CD14-positive monocyte (primary cell): Measurements from ENCODE around the gene ARFGEF2. TPM values are rescaled to one million over a fixed set of nuclear protein-coding genes. Genes with fewer than 3 reads are reported as not detected.

Source experiments
- DNase-seq, 3 donors: peaks; one replicate each; pipeline ENCODE4 v3.0.0-alpha.2; 2011 to 2022
- H2AFZ ChIP-seq: 2 replicates; pipeline ENCODE4 v1.6.0; 2012; ENCODE audit warnings: mild to moderate bottlenecking, low read depth, low read length, inconsistent platforms; ENCODE audit not compliant: insufficient read depth, poor library complexity, severe bottlenecking
- H3K27ac ChIP-seq, 2 donors: 1 replicate in 1 of 2; 2 replicates in 1 of 2; pipeline ENCODE4 v1.5.1; 2012 to 2013; ENCODE audit warnings: low read length in 2 of 2, control low read depth in 1 of 2, inconsistent platforms in 1 of 2, low read depth in 1 of 2, mild to moderate bottlenecking in 1 of 2
- H3K27me3 ChIP-seq, 2 donors: one replicate each; pipeline versions ENCODE4 v1.6.0 to v1.6.1; 2011 to 2013; ENCODE audit warnings: low read length in 2 of 2; ENCODE audit not compliant: control insufficient read depth in 2 of 2, insufficient read depth in 2 of 2
- H3K36me3 ChIP-seq, 2 donors: replicated peaks in 1 of 2; 1 replicate in 1 of 2; 2 replicates in 1 of 2; pipeline versions ENCODE4 v1.5.1 to v1.6.1; 2012 to 2013; ENCODE audit warnings: low read length in 2 of 2, control low read depth in 1 of 2, inconsistent platforms in 1 of 2, mild to moderate bottlenecking in 1 of 2; ENCODE audit not compliant: insufficient read depth in 2 of 2, control insufficient read depth in 1 of 2
- H3K4me1 ChIP-seq, 2 donors: 1 replicate in 1 of 2; 2 replicates in 1 of 2; pipeline versions ENCODE4 v1.5.1 to v1.6.1; 2012 to 2013; ENCODE audit warnings: low read length in 2 of 2, control low read depth in 1 of 2, inconsistent platforms in 1 of 2, mild to moderate bottlenecking in 1 of 2, moderate library complexity in 1 of 2; ENCODE audit not compliant: insufficient read depth in 2 of 2, control insufficient read depth in 1 of 2
- H3K4me2 ChIP-seq: replicated peaks from 2 replicates; pipeline ENCODE3; 2012; ENCODE audit warnings: low read length, moderate library complexity, mild to moderate bottlenecking; ENCODE audit not compliant: poor library complexity, severe bottlenecking; ENCODE audit errors: extremely low read depth
- H3K4me3 ChIP-seq, 3 experiments: fragments of 200-600 bp in 1 of 3; sonication (generic) in 1 of 3; replicated peaks in 1 of 3; 1 replicate in 2 of 3; 2 replicates in 1 of 3; pipeline ENCODE4 v1.5.1; 2011 to 2013; ENCODE audit warnings: low read length in 3 of 3, mild to moderate bottlenecking in 3 of 3, control low read depth in 2 of 3, low read depth in 2 of 3, inconsistent platforms in 1 of 3, moderate library complexity in 1 of 3
- H3K79me2 ChIP-seq: 2 replicates; pipeline ENCODE4 v1.6.0; 2012; ENCODE audit warnings: mild to moderate bottlenecking, control low read depth, inconsistent platforms, low read length, moderate library complexity; ENCODE audit not compliant: insufficient read depth
- H3K9ac ChIP-seq: 2 replicates; pipeline ENCODE4 v1.6.0; 2017; ENCODE audit warnings: low read length, mild to moderate bottlenecking; ENCODE audit not compliant: insufficient read depth, poor library complexity, severe bottlenecking
- H3K9me3 ChIP-seq, 2 donors: replicated peaks in 1 of 2; 1 replicate in 1 of 2; 2 replicates in 1 of 2; pipeline versions ENCODE4 v1.5.1 to v1.6.1; 2012 to 2013; ENCODE audit warnings: low read length in 2 of 2, control low read depth in 1 of 2; ENCODE audit not compliant: control insufficient read depth in 1 of 2, insufficient read depth in 1 of 2
- H4K20me1 ChIP-seq: 2 replicates; pipeline ENCODE4 v1.6.0; 2012; ENCODE audit warnings: mild to moderate bottlenecking, low read length, control low read depth, moderate library complexity; ENCODE audit not compliant: insufficient read depth
- H3K27ac Mint-ChIP-seq, 7 donors: one replicate each; pipeline ENCODE4 v1.8.0; 2020; ENCODE audit warnings: mild to moderate bottlenecking in 7 of 7, mixed read lengths in 7 of 7, moderate library complexity in 6 of 7, inconsistent platforms in 2 of 7
- H3K27me3 Mint-ChIP-seq, 3 donors: one replicate each; pipeline ENCODE4 v1.8.0; 2021 to 2022; ENCODE audit warnings: low read depth in 3 of 3, mild to moderate bottlenecking in 3 of 3, mixed read lengths in 3 of 3, moderate library complexity in 3 of 3, inconsistent platforms in 1 of 3
- H3K36me3 Mint-ChIP-seq, 2 donors: one replicate each; pipeline ENCODE4 v1.8.0; 2020; ENCODE audit warnings: mixed read lengths in 2 of 2, inconsistent platforms in 1 of 2, mild to moderate bottlenecking in 1 of 2
- H3K4me1 Mint-ChIP-seq: one replicate; pipeline ENCODE4 v1.8.0; 2020; ENCODE audit warnings: mild to moderate bottlenecking, mixed read lengths
- H3K4me3 Mint-ChIP-seq, 2 donors: one replicate each; pipeline ENCODE4 v1.8.0; 2020; ENCODE audit warnings: mild to moderate bottlenecking in 2 of 2, mixed read lengths in 2 of 2, moderate library complexity in 1 of 2
- H3K9me3 Mint-ChIP-seq, 7 donors: one replicate each; pipeline ENCODE4 v1.8.0; 2020 to 2022; ENCODE audit warnings: mixed read lengths in 7 of 7, mild to moderate bottlenecking in 6 of 7, moderate library complexity in 6 of 7, inconsistent platforms in 2 of 7
- WGBS: methylation state at CpG from one replicate; pipeline ENCODE4 v1.1.5; 2013; ENCODE audit warnings: missing lambda C conversion rate; ENCODE audit not compliant: insufficient coverage; 5-methylcytosine and 5-hydroxymethylcytosine counted together
- intact Hi-C, 2 donors: fragments of 100-400 bp; cut with micrococcal nuclease; formaldehyde crosslinking; loops; one replicate each; pipeline versions ENCODE4 v1.15.0 to v1.15.1; 2023
- polyA plus RNA-seq, 3 donors: library from polyadenylated mRNA; depleted of rRNA in 1 of 3; unstranded in 2 of 3; stranded (reverse) in 1 of 3; fragments of 300-500 nt in 2 of 3; fragments of >200 nt in 1 of 3; fragmentation: Illumina TruSeq in 2 of 3; gene quantifications; 1 replicate in 2 of 3; 2 replicates in 1 of 3; pipeline ENCODE4 v1.2.3, GENCODE V29; 2012 to 2021
- TF ChIP-seq, protein P1 (sequence below): fragments of 200-600 bp; IDR thresholded peaks from one replicate; pipeline ENCODE4 v1.8.0; 2022; ENCODE audit warnings: antibody characterized with exemption, mild to moderate bottlenecking

Gene ARFGEF2
- polyA plus RNA-seq, 3 donors = 4.6 to 10.9 (median 5.5) TPM

GRCh38 chr20:48951041-48951440 lies 29.5 kb downstream of the ARFGEF2 start:
- no peaks in the 10 kb centered on the region for H3K9me3 Mint-ChIP-seq
- no peak overlapping the region for H3K4me3 ChIP-seq
- no peak overlapping the region for H3K9ac ChIP-seq
- no peak overlapping the region for H3K27ac ChIP-seq
- WGBS = 100% methylated on average over 8 of the region's 10 CpGs
- H3K36me3 Mint-ChIP-seq = peaks cover 74 to 76% of the 10 kb centered on the region in 2 donors
- H3K9me3 ChIP-seq = no peaks in the 10 kb centered on the region
- H3K79me2 ChIP-seq = no peaks in the 10 kb centered on the region
- no peaks in the 10 kb centered on the region for H3K27me3 ChIP-seq
- H3K27ac Mint-ChIP-seq = no peak overlapping the region
- peaks cover 77 to 83% of the 10 kb centered on the region in 2 donors for H3K36me3 ChIP-seq
- DNase-seq = no peak
- H3K4me1 ChIP-seq = no peaks in the 10 kb centered on the region
- no peaks in the 10 kb centered on the region for H3K4me1 Mint-ChIP-seq
- peaks cover 34% of the 10 kb centered on the region for H4K20me1 ChIP-seq
- no peak overlapping the region for H3K4me2 ChIP-seq
- no peaks in the 10 kb centered on the region for H3K27me3 Mint-ChIP-seq
- intact Hi-C loops = no loop called here
- H2AFZ ChIP-seq = no peak overlapping the region
- no peak overlapping the region for H3K4me3 Mint-ChIP-seq
- TF ChIP-seq, protein P1, sequence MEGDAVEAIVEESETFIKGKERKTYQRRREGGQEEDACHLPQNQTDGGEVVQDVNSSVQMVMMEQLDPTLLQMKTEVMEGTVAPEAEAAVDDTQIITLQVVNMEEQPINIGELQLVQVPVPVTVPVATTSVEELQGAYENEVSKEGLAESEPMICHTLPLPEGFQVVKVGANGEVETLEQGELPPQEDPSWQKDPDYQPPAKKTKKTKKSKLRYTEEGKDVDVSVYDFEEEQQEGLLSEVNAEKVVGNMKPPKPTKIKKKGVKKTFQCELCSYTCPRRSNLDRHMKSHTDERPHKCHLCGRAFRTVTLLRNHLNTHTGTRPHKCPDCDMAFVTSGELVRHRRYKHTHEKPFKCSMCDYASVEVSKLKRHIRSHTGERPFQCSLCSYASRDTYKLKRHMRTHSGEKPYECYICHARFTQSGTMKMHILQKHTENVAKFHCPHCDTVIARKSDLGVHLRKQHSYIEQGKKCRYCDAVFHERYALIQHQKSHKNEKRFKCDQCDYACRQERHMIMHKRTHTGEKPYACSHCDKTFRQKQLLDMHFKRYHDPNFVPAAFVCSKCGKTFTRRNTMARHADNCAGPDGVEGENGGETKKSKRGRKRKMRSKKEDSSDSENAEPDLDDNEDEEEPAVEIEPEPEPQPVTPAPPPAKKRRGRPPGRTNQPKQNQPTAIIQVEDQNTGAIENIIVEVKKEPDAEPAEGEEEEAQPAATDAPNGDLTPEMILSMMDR = no peak

GRCh38 chr20:48951646-48952045 lies 30.1 kb downstream of the ARFGEF2 start:
- no peak for DNase-seq
- Histone ChIP-seq H4K20me1 (peaks cover 32% of the 10 kb centered on the region), H3K9me3 (no peaks in the 10 kb centered on the region), H3K79me2 (no peaks in the 10 kb centered on the region), H3K9ac (no peak overlapping the region), H3K27me3 (no peaks in the 10 kb centered on the region), H3K36me3 (peaks cover 77 to 87% of the 10 kb centered on the region in 2 donors), H3K4me1 (no peaks in the 10 kb centered on the region), H3K4me3 (no peak overlapping the region), H3K27ac (no peak overlapping the region), H2AFZ (no peak overlapping the region), H3K4me2 (no peak overlapping the region)
- 100% methylated on average over 1 of the region's 4 CpGs for WGBS
- H3K36me3 Mint-ChIP-seq = peaks cover 76 to 78% of the 10 kb centered on the region in 2 donors
- no peaks in the 10 kb centered on the region for H3K27me3 Mint-ChIP-seq
- TF ChIP-seq, protein P1 = no peak
- no peaks in the 10 kb centered on the region for H3K9me3 Mint-ChIP-seq
- intact Hi-C loops = no loop called here
- no peaks in the 10 kb centered on the region for H3K4me1 Mint-ChIP-seq
- peak overlapping the region in 1 of 7 donors; percentile 13 for H3K27ac Mint-ChIP-seq
- no peak overlapping the region for H3K4me3 Mint-ChIP-seq
